SK-N-MC (cell line): Measurements from ENCODE around the gene ABCB9.
"Not testable (repeated sequence)": the region's sequence is repeated elsewhere in the genome, so short reads cannot be mapped to it uniquely, and the experiment has no call there.

Experiments used
- DNase-seq: peaks from one replicate; pipeline ENCODE4 v3.0.0-alpha.2; 2011; ENCODE audit warnings: low read depth, low spot score
- H3K27ac ChIP-seq: fragments of 200-600 bp; sonication (generic); 2 replicates; pipeline ENCODE4 v1.5.1; 2016; ENCODE audit warnings: mixed run types
- H3K36me3 ChIP-seq: fragments of 200-600 bp; sonication (generic); 2 replicates; pipeline ENCODE4 v1.6.1; 2017; ENCODE audit warnings: antibody characterized with exemption, low read length, mixed read lengths; ENCODE audit not compliant: insufficient read depth
- H3K4me3 ChIP-seq: fragments of 200-600 bp; sonication (generic); 2 replicates; pipeline ENCODE4 v1.5.1; 2016
- H3K9ac ChIP-seq: fragments of 200-600 bp; sonication (generic); 2 replicates; pipeline ENCODE4 v1.8.0; 2017; ENCODE audit warnings: mixed run types, mixed read lengths; ENCODE audit not compliant: insufficient read length
- H3K9me3 ChIP-seq: fragments of 200-600 bp; sonication (generic); 2 replicates; pipeline ENCODE4 v1.6.1; 2017; ENCODE audit warnings: low read depth, mild to moderate bottlenecking, antibody characterized with exemption, low read length, moderate library complexity, mixed read lengths
- EZH2 ChIP-seq: fragments of 200-600 bp; sonication (generic); IDR thresholded peaks from one replicate; pipeline ENCODE4 v1.6.1; 2017; ENCODE audit warnings: antibody characterized with exemption
- FOXP2 ChIP-seq: optimal IDR thresholded peaks from 2 replicates; pipeline ENCODE3; 2011; ENCODE audit warnings: mild to moderate bottlenecking, moderate library complexity; ENCODE audit not compliant: insufficient read depth; ENCODE audit errors: extremely low read length, control extremely low read depth
- POLR2AphosphoS5 ChIP-seq: IDR thresholded peaks from 2 replicates; pipeline ENCODE4 v1.6.1; 2012; ENCODE audit warnings: mild to moderate bottlenecking, low read depth, low read length, borderline replicate concordance

The ABCB9 gene

DNA sequence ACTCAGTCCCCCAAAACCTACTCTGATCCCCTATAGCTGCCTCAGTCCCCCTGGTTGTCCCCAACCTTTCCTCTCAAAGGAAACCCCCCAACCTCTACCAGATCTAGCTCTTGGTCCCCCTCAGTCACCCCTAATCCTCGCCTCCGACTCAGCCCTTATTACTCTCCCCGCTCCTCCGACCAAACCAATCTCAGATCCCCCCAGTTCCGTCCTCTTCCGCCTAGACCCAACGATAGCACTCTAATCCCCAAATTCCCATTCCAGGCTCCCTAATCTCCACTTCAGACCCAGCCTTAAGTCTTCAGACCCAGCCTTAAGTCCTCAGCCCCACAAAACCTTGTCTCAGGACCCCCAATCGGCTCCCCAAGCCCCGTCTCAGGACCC, 71.0 kb downstream of the ABCB9 start:
- Histone ChIP-seq H3K27ac (peak overlapping the region; percentile 26; the same call in 1 of the 2 replicates), H3K4me3 (peak overlapping the region; percentile 93), H3K9ac (peak overlapping the region; percentile 93), H3K36me3 (no peaks in the 10 kb centered on the region), H3K9me3 (no peaks in the 10 kb centered on the region)
- DNase-seq, result no peak
- no peak for TF ChIP-seq FOXP2
- TF ChIP-seq EZH2, result no peak
- no peak for TF ChIP-seq POLR2AphosphoS5

DNA sequence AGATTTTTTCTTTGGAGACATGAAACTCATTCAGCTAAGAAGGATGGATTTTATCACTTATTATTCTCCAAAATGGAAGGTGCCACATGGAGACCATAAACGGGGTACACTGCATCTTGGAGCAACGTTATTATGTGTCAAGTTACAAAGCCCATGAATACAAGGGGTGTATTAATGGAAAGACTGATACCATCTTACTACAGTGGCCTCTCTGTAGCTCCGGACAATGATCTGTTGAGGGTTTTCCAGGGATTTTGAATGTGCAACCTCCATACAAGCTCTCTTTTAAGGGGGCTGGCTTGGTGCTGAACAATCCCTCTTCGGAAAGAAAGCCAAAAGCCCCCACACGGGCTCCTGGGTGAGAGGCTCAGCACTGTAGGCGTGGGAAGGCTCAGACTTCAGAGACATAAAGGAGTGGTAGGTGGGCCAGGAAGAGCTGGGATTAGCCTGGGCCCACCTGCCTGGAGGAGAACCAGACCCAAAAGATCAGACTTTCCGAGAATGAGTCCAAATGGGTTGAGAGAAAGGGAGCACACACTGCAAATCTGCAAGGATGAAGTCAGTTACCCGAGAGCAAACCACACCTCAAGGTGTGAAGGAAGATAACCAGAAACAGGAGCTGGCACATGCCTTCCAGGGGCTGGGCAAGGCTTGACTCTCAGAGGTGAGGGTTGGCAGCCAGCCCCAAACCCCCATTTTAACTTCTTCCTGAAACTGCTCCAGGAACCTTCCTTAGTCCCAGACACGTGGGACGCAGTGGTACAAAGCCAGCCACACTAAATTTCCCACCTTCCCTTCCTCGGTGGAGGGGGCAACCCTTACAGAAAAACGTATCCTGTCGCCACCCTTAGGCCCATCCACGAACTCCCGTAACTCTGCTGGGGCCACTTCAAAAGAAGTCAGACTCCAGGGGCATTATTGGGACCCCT, 71.8 kb downstream of the ABCB9 start:
- peak overlapping the region; percentile 93 for H3K9ac ChIP-seq
- no peak for TF ChIP-seq FOXP2
- TF ChIP-seq EZH2, result no peak
- TF ChIP-seq POLR2AphosphoS5, result no peak
- peak overlapping the region; percentile 93 for H3K4me3 ChIP-seq
- no peak for DNase-seq
- H3K27ac ChIP-seq, result peak overlapping the region; percentile 67
- H3K9me3 ChIP-seq, result no peaks in the 10 kb centered on the region
- H3K36me3 ChIP-seq, result no peaks in the 10 kb centered on the region

DNA sequence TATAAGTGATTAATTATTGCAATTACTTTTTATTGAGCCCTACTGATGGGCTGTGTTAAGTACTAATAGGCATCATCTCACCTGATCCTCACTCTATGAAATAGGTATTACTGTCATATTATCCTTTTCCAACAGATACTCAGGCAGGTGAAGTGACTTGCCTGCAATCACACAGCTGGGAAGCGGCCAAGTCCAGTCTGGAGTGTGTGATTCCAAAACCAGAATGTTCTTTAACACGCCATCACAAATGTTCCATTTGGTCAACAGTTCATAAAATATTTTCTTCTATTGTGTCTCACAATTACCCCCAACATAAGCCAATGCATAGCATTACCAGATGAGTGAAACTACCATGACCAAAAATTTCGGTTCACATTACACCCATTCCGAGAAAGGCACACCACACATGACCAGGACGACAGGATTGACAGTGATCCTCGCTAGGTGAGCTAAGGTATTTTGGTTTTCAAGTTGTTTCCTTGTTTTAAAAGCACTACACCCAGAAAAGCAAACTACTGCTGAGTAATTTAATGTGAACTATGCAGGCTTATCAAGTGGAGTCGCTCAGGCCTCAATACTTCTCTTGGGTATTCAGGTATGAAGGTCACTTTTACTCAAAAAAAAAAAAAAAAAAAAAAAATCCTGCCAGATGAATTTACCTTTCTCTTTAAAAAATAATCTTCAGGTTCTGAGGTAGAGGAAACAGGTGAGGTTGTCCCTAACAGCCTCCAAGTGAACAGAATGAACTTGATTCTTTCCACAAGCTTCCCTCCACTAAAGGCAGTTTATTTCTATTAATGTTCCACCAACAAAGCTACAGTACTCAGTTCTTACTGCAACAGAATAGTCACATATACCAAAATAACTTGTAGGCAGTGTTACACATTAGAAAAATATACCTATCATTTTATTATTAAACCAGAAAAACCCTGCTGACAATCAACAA, 72.8 kb downstream of the ABCB9 start:
- no peak for DNase-seq
- H3K9ac ChIP-seq, result no peak overlapping the region
- H3K27ac ChIP-seq, result peak overlapping the region; percentile 67
- TF ChIP-seq POLR2AphosphoS5 (no peak), FOXP2 (no peak), EZH2 (no peak)
- H3K4me3 ChIP-seq, result peak overlapping the region; percentile 93; the same call in 1 of the 2 replicates
- H3K9me3 ChIP-seq, result no peaks in the 10 kb centered on the region
- H3K36me3 ChIP-seq, result no peaks in the 10 kb centered on the region

GRCh38 chr12:122892724-122893123, 73.5 kb downstream of the ABCB9 start:
- DNase-seq, H3K36me3 ChIP-seq, H3K9me3 ChIP-seq, H3K9ac ChIP-seq: not testable (repeated sequence)
- peak overlapping the region; percentile 91 for H3K27ac ChIP-seq
- H3K4me3 ChIP-seq, result peak overlapping the region; percentile 73

DNA sequence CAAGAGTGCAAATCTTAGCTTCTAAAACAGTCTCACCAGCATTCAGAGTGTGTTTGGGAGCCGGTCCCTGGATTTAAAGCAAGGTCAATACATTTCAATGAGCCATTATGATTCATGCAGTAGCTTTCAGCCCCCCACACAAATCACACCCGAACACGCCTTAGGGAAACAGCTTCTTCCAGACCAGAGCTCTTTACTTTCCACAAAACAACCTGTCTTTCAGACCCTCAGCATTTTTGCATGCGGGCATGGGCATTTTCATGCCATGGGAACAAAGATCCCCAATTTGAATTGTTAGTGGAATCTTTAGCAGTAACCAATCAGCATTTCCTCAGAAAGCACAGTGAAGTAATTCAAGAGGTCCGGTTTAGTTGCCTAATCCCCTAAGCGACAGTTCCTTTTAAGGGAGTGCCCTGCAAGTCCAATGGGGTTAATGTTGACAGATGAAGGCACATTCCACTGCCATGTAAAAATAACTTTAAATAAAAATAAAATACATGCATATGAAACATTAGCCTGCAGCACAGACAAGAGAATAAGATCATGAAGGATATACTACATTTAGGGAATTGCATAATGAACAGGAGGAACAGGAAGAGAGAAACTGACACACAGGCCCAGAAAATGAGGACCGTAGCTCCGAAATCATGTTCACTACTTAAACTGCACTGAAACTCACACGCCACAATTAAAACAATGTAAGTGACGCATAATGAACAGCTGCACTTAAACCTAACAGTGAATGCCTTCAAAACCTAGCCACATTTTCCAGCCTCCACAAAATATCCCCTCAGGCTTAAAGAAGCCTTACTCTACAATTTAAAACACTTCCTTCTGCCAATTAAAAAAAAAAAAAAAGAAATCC, 74.4 kb downstream of the ABCB9 start:
- DNase-seq, result peak; percentile 84
- H3K9ac ChIP-seq, result peak overlapping the region; percentile 54
- peak overlapping the region; percentile 91 for H3K27ac ChIP-seq
- H3K4me3 ChIP-seq, result peak overlapping the region; percentile 73
- no peaks in the 10 kb centered on the region for H3K9me3 ChIP-seq
- TF ChIP-seq FOXP2 (no peak), POLR2AphosphoS5 (no peak; the same call in 1 of the 2 replicates), EZH2 (no peak)
- no peaks in the 10 kb centered on the region for H3K36me3 ChIP-seq

DNA sequence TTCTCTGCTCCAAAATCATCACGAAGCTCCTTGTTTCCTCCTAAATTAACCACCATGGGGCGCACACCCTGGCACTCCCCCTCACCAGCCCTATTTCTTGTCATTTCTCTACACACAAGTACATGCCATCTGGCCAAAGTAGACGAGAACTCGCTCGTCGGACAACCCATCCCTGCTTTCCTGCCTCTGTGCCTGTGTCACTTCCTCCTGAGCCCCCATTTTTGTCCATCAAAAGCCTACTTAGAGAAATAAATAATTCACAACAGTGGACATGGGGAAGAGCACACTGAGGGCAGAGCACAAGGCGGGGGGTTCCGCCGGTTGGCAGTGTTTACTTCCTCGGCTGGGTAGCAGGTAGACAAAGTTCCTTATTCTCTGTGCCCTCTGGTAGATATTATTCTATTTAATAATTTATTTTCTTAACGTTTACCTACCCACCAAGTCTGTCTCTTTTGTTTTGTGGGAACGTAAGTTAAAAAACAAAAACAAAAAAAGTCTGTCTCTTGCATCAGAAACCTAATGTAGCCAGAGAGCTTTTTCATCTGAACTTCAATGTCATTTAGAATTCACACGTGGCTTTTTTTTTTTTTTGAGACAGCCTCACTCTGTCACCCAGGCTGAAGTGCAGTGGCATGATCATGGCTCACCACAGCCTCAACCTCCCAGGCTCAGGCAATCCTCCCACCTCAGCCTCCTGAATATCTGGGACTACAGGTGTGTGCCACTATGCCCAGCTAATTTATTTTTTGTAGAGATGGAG, 76.3 kb downstream of the ABCB9 start:
- no peak overlapping the region for H3K4me3 ChIP-seq
- no peak overlapping the region for H3K9ac ChIP-seq
- no peak for TF ChIP-seq EZH2
- TF ChIP-seq FOXP2, result no peak
- no peak for TF ChIP-seq POLR2AphosphoS5
- DNase-seq, result no peak
- H3K27ac ChIP-seq, result no peak overlapping the region
- no peaks in the 10 kb centered on the region for H3K9me3 ChIP-seq
- H3K36me3 ChIP-seq, result no peaks in the 10 kb centered on the region

- DNase-seq, result no peak
- Histone ChIP-seq H3K9me3 (no peaks in the 10 kb centered on the region), H3K4me3 (no peak overlapping the region), H3K27ac (no peak overlapping the region; the same call in 1 of the 2 replicates), H3K36me3 (no peaks in the 10 kb centered on the region), H3K9ac (no peak overlapping the region)
- TF ChIP-seq POLR2AphosphoS5, result no peak
- TF ChIP-seq FOXP2, result no peak
- TF ChIP-seq EZH2, result no peak
Measured at GRCh38 chr12:122888232-122888752, 78.0 kb downstream of the ABCB9 start.
